ENCODE results near the gene CYLD.

CYLD gene

DNA sequence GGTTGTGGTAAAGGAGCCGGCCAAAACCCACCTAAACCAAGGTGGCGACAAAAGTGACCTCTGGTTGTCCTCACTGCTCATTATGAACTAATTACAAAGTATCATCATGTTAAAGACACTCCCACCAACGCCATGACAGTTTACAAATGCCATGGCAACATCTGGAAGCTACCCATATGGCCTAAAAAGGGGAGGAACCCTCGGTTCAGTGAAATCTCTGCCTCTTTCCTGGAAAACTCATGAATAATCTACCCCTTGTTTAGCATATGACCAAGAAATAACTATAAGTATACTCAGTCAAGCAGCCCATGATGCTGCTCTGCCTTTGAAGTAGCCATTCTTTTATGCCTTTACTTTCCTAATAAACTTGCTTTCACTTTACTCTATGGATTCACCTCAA lies 72.2 kb downstream of the CYLD start:
- H3K4me1 ChIP-seq (ENCODE audit: insufficient read depth, poor library complexity, severe bottlenecking) = no peaks in the 10 kb centered on the region
- DNase-seq (ENCODE audit: low spot score) = no peak
- no peak overlapping the region for H3K27ac ChIP-seq (ENCODE audit: poor library complexity, severe bottlenecking)
- ATAC-seq (ENCODE audit: low read depth) = no peak
- H3K27me3 ChIP-seq (ENCODE audit: insufficient read depth, poor library complexity, severe bottlenecking) = no peaks in the 10 kb centered on the region
- no peaks in the 10 kb centered on the region for H3K36me3 ChIP-seq (ENCODE audit: low read depth)
- H3K4me3 ChIP-seq (ENCODE audit: severe bottlenecking) = no peak overlapping the region
- TF ChIP-seq, protein P1, sequence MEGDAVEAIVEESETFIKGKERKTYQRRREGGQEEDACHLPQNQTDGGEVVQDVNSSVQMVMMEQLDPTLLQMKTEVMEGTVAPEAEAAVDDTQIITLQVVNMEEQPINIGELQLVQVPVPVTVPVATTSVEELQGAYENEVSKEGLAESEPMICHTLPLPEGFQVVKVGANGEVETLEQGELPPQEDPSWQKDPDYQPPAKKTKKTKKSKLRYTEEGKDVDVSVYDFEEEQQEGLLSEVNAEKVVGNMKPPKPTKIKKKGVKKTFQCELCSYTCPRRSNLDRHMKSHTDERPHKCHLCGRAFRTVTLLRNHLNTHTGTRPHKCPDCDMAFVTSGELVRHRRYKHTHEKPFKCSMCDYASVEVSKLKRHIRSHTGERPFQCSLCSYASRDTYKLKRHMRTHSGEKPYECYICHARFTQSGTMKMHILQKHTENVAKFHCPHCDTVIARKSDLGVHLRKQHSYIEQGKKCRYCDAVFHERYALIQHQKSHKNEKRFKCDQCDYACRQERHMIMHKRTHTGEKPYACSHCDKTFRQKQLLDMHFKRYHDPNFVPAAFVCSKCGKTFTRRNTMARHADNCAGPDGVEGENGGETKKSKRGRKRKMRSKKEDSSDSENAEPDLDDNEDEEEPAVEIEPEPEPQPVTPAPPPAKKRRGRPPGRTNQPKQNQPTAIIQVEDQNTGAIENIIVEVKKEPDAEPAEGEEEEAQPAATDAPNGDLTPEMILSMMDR (IDR thresholded peaks at IDR 0.05; ENCODE audit: poor library complexity, severe bottlenecking) = no peak
- no peaks in the 10 kb centered on the region for H3K9me3 ChIP-seq (ENCODE audit: severe bottlenecking)

DNA sequence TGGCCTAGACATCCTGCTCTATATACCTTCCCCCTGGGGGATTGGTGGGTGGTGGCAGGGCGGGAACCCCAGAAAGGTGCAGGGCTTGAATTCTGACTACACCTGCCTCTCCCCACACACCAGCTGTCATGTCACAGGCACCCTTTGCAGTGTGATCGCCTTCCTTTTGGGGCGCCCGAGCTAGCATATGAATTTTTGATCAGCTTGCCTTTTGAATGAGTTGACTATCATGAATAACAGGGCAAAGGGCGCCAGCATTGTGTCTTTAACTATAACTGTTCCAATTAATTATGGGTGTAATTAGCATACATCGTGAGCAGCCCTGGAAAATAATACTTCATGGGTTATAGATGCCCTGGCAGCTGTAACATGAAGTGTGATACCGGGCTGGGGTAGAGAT lies 72.7 kb downstream of the CYLD start:
- DNase-seq (ENCODE audit: low spot score) = no peak
- no peak overlapping the region for H3K4me3 ChIP-seq (ENCODE audit: severe bottlenecking)
- no peak for ATAC-seq (ENCODE audit: low read depth)
- H3K4me1 ChIP-seq (ENCODE audit: insufficient read depth, poor library complexity, severe bottlenecking) = no peaks in the 10 kb centered on the region
- no peak overlapping the region for H3K27ac ChIP-seq (ENCODE audit: poor library complexity, severe bottlenecking)
- TF ChIP-seq, protein P1 (IDR thresholded peaks at IDR 0.05; ENCODE audit: poor library complexity, severe bottlenecking) = no peak
- no peaks in the 10 kb centered on the region for H3K9me3 ChIP-seq (ENCODE audit: severe bottlenecking)
- H3K27me3 ChIP-seq (ENCODE audit: insufficient read depth, poor library complexity, severe bottlenecking) = no peaks in the 10 kb centered on the region
- H3K36me3 ChIP-seq (ENCODE audit: low read depth) = no peaks in the 10 kb centered on the region

DNA sequence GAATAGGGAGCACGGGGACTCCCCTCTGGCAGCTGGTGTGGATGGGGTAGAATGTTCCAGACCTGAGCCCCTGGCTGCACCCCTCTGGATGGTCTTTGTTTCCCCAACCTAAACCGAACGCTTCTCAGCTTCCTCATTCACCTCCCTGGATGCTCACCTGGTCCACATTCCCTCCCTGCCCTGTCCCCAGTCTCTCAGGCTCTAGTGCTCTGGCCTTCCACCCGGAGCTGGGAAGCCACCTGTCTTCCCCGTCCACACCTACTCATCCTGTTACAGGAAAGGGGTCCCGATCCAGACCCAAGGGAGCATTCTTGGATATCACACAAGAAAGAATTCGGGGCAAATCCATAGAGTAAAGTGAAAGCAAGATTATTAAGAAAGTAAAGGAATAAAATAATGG lies 73.5 kb downstream of the CYLD start:
- H3K27ac ChIP-seq (ENCODE audit: poor library complexity, severe bottlenecking) = no peak overlapping the region
- no peaks in the 10 kb centered on the region for H3K27me3 ChIP-seq (ENCODE audit: insufficient read depth, poor library complexity, severe bottlenecking)
- ATAC-seq (ENCODE audit: low read depth) (no peak), DNase-seq (ENCODE audit: low spot score) (no peak)
- no peaks in the 10 kb centered on the region for H3K36me3 ChIP-seq (ENCODE audit: low read depth)
- no peaks in the 10 kb centered on the region for H3K4me1 ChIP-seq (ENCODE audit: insufficient read depth, poor library complexity, severe bottlenecking)
- no peak overlapping the region for H3K4me3 ChIP-seq (ENCODE audit: severe bottlenecking)
- H3K9me3 ChIP-seq (ENCODE audit: severe bottlenecking) = no peaks in the 10 kb centered on the region
- TF ChIP-seq, protein P1 (IDR thresholded peaks at IDR 0.05; ENCODE audit: poor library complexity, severe bottlenecking) = no peak

DNA sequence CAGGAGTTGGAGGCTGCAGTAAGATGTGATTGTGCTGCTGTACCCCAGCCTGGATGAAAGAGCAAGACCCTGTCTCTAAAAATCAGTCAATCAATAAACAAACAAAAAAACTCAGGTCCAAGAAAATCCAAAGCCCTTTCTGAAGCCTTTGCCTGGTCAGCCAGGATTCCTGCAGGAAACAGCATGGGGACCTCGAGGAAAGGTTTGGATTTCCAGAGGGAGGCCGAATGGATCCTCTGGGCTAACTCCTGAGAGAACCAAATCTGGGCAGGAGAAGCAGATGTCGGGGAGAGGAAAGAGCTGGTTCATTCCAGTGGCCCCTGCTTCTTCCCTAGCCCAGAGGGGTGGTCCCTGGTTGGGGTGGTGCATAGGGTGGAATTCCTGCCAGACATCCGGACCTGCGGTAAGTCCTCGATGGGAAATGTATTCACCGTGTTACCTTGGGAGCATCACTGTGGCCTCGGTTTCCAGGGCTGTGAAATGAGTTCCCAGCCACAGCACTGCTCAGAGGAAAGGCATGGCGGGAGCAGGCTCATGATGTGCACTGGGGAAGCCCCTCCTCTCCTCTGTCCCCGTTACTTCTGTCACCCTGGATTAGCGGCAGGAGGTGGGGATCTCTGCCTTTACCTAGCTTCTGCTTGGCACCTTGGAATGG lies 75.1 kb downstream of the CYLD start:
- ATAC-seq (ENCODE audit: low read depth) = no peak
- no peaks in the 10 kb centered on the region for H3K27me3 ChIP-seq (ENCODE audit: insufficient read depth, poor library complexity, severe bottlenecking)
- H3K9me3 ChIP-seq (ENCODE audit: severe bottlenecking) = no peaks in the 10 kb centered on the region
- H3K36me3 ChIP-seq (ENCODE audit: low read depth) = no peaks in the 10 kb centered on the region
- TF ChIP-seq, protein P1 (IDR thresholded peaks at IDR 0.05; ENCODE audit: poor library complexity, severe bottlenecking) = no peak
- no peak for DNase-seq (ENCODE audit: low spot score)
- H3K4me3 ChIP-seq (ENCODE audit: severe bottlenecking) = no peak overlapping the region
- H3K27ac ChIP-seq (ENCODE audit: poor library complexity, severe bottlenecking) = no peak overlapping the region
- no peaks in the 10 kb centered on the region for H3K4me1 ChIP-seq (ENCODE audit: insufficient read depth, poor library complexity, severe bottlenecking)

DNA sequence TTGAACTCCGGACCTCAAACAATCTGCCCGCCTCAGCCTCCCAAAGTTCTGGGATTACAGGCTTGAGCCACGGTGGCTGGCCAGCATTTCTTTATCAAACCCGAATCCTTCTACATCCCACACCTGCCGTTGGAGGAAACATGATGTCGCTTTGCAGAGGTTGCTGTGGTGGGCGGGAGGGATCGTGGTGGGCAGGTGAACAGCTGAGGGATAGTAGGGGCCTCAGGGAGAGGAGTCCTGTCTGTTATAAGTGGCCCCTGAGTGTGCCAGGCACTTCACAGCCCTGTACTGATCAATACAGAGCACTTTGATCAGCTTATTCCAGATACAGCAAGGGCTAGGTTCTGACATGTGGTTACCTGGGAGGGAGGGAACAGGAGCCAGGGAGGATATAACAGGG lies 76.5 kb downstream of the CYLD start:
- Histone ChIP-seq H3K36me3 (ENCODE audit: low read depth) (no peaks in the 10 kb centered on the region), H3K27ac (ENCODE audit: poor library complexity, severe bottlenecking) (no peak overlapping the region), H3K9me3 (ENCODE audit: severe bottlenecking) (no peaks in the 10 kb centered on the region), H3K27me3 (ENCODE audit: insufficient read depth, poor library complexity, severe bottlenecking) (no peaks in the 10 kb centered on the region), H3K4me3 (ENCODE audit: severe bottlenecking) (no peak overlapping the region), H3K4me1 (ENCODE audit: insufficient read depth, poor library complexity, severe bottlenecking) (no peaks in the 10 kb centered on the region)
- TF ChIP-seq, protein P1 (IDR thresholded peaks at IDR 0.05; ENCODE audit: poor library complexity, severe bottlenecking) = no peak
- ATAC-seq (ENCODE audit: low read depth) (no peak), DNase-seq (ENCODE audit: low spot score) (no peak)

Data from RWPE2 (cell line).